ENCODE measurements around the gene POLR3E. TPM values are rescaled to one million over a fixed set of nuclear protein-coding genes. Genes with fewer than 3 reads are reported as not detected.
A peak's percentile ranks its signal among the peaks of the same experiment; 100 is the strongest.

The POLR3E gene
- total and polyA plus RNA-seq, 7 experiments from 2014 or later = 11.8 to 232 (median 107) TPM

- Mint-ChIP-seq H3K4me1 (peaks cover 0 to 7% (median 0%) of the 10 kb centered on the region in 7 donors), H3K27me3 (no peaks in the 10 kb centered on the region), H3K4me3 (no peak overlapping the region), H3K36me3 (peaks cover 12 to 38% (median 17%) of the 10 kb centered on the region in 5 donors), H3K27ac (peak overlapping the region in 4 of 9 donors; percentile 43 to 77 (median 53)), H3K9me3 (peaks cover 0 to 3% (median 0%) of the 10 kb centered on the region in 11 donors)
- no peak for DNase-seq
- no peaks in the 10 kb centered on the region for H3K27me3 ChIP-seq (ENCODE audit: control insufficient read depth in 2 of 2, insufficient read depth in 2 of 2, low read length in 2 of 2)
- H3K27ac ChIP-seq (ENCODE audit: low read depth, low read length) = no peak overlapping the region
- peaks cover 4 to 92% (median 24%) of the 10 kb centered on the region in 3 experiments for H3K36me3 ChIP-seq (ENCODE audit: control insufficient read depth in 2 of 3, insufficient read depth in 3 of 3, low read length in 3 of 3)
- no peaks in the 10 kb centered on the region for H3K9me3 ChIP-seq (ENCODE audit: control insufficient read depth in 2 of 3, low read length in 3 of 3)
- ChIA-PET CTCF (interaction anchor here (0.7 kb wide), 1 partner anchor 91 kb away, joined by 3 read pairs; no protein-coding TSS in a partner anchor), POLR2A (interaction anchor here (0.6 kb wide), 1 partner anchor 31 kb away, joined by 3 read pairs; no protein-coding TSS in a partner anchor)
- no peak overlapping the region for H3K4me3 ChIP-seq (ENCODE audit: low read length)
- no peak for ATAC-seq
- intact Hi-C loops (cut with micrococcal nuclease) = no loop called here
- no peaks in the 10 kb centered on the region for H3K4me1 ChIP-seq (ENCODE audit: control insufficient read depth in 2 of 2, insufficient read depth in 2 of 2, low read length in 2 of 2)
Observed at GRCh38 chr16:22312897-22313781, 15.9 kb downstream of the POLR3E start.

DNA sequence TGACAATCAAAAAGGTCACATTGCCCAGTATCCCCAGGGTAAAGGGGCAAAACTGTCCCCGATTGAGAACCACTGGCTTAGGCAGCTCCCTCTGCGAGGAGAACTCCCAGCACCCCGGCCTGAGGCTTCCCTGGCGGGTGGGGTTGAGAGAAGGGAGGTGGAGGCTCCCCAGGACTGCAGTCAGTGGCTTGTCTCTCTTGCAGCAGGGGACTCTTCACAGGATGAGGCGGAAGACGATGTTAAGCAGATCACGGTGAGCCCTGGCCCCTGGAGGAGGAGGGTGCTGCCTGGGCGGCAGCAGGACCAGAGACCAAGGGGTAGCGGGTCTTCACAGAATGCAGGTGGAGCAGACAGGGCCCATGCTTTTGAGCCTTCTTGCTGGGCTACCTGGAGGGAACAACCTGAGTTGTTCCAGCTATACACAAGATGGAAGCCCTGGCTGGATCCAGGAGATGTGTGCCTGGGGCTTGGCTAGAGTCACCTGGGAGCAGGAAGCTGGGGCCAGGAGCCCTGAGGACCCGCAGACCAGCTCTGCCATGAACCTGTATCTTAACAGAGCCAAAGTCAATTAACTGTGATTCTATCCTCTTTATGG, 16.8 kb downstream of the POLR3E start:
- CTCF ChIA-PET = no interaction called here
- H3K36me3 ChIP-seq (ENCODE audit: control insufficient read depth in 2 of 3, insufficient read depth in 3 of 3, low read length in 3 of 3) = peaks cover 4 to 91% (median 24%) of the 10 kb centered on the region in 3 experiments

GRCh38 chr16:22314661-22315626, 17.7 kb downstream of the POLR3E start:
- Histone ChIP-seq H3K4me1 (ENCODE audit: control insufficient read depth in 2 of 2, insufficient read depth in 2 of 2, low read length in 2 of 2) (no peaks in the 10 kb centered on the region), H3K4me3 (ENCODE audit: low read length) (no peak overlapping the region), H3K9me3 (ENCODE audit: control insufficient read depth in 2 of 3, low read length in 3 of 3) (no peaks in the 10 kb centered on the region), H3K27ac (ENCODE audit: low read depth, low read length) (no peak overlapping the region), H3K27me3 (ENCODE audit: control insufficient read depth in 2 of 2, insufficient read depth in 2 of 2, low read length in 2 of 2) (no peaks in the 10 kb centered on the region), H3K36me3 (ENCODE audit: control insufficient read depth in 2 of 3, insufficient read depth in 3 of 3, low read length in 3 of 3) (peaks cover 0 to 90% (median 15%) of the 10 kb centered on the region in 3 experiments)
- POLR2A ChIA-PET = interaction anchor here (0.7 kb wide), 1 partner anchor 9 kb away, joined by 3 read pairs; no protein-coding TSS in a partner anchor
- CTCF ChIA-PET = no interaction called here
- H3K36me3 Mint-ChIP-seq = peaks cover 15 to 44% (median 19%) of the 10 kb centered on the region in 5 donors
- H3K4me3 Mint-ChIP-seq = no peak overlapping the region
- DNase-seq (no peak), ATAC-seq (no peak)
- H3K27me3 Mint-ChIP-seq = no peaks in the 10 kb centered on the region
- peaks cover 0 to 7% (median 0%) of the 10 kb centered on the region in 7 donors for H3K4me1 Mint-ChIP-seq
- H3K9me3 Mint-ChIP-seq = peaks cover 0 to 2% (median 0%) of the 10 kb centered on the region in 11 donors
- H3K27ac Mint-ChIP-seq = peak overlapping the region in 2 of 9 donors; percentile 9 to 82
- intact Hi-C loops (cut with micrococcal nuclease) = no loop called here

More for the DNA sequence above, 16.8 kb downstream of the POLR3E start:
- ATAC-seq (no peak), DNase-seq (peak in 1 of 9 donors; percentile 17)
- Mint-ChIP-seq H3K4me3 (no peak overlapping the region), H3K36me3 (peaks cover 10 to 38% (median 15%) of the 10 kb centered on the region in 5 donors), H3K27ac (peak overlapping the region in 4 of 9 donors; percentile 41 to 82 (median 52)), H3K27me3 (no peaks in the 10 kb centered on the region), H3K4me1 (peaks cover 0 to 7% (median 0%) of the 10 kb centered on the region in 7 donors), H3K9me3 (peaks cover 0 to 2% (median 0%) of the 10 kb centered on the region in 11 donors)
- no peaks in the 10 kb centered on the region for H3K27me3 ChIP-seq (ENCODE audit: control insufficient read depth in 2 of 2, insufficient read depth in 2 of 2, low read length in 2 of 2)
- H3K4me3 ChIP-seq (ENCODE audit: low read length) = no peak overlapping the region
- no peaks in the 10 kb centered on the region for H3K4me1 ChIP-seq (ENCODE audit: control insufficient read depth in 2 of 2, insufficient read depth in 2 of 2, low read length in 2 of 2)
- H3K9me3 ChIP-seq (ENCODE audit: control insufficient read depth in 2 of 3, low read length in 3 of 3) = no peaks in the 10 kb centered on the region
- no peak overlapping the region for H3K27ac ChIP-seq (ENCODE audit: low read depth, low read length)
- POLR2A ChIA-PET = no interaction called here
- intact Hi-C loops (cut with micrococcal nuclease) = no loop called here

- peaks cover 0 to 2% (median 0%) of the 10 kb centered on the region in 11 donors for H3K9me3 Mint-ChIP-seq
- H3K27me3 ChIP-seq (ENCODE audit: control insufficient read depth in 2 of 2, insufficient read depth in 2 of 2, low read length in 2 of 2) = no peaks in the 10 kb centered on the region
- ATAC-seq (no peak), DNase-seq (peak in 1 of 9 donors; percentile 2)
- H3K27me3 Mint-ChIP-seq = no peaks in the 10 kb centered on the region
- no peak overlapping the region for H3K4me3 ChIP-seq (ENCODE audit: low read length)
- H3K27ac Mint-ChIP-seq = peak overlapping the region in 1 of 9 donors; percentile 31
- H3K36me3 ChIP-seq (ENCODE audit: control insufficient read depth in 2 of 3, insufficient read depth in 3 of 3, low read length in 3 of 3) = peaks cover 7 to 97% (median 12%) of the 10 kb centered on the region in 3 experiments
- CTCF ChIA-PET = no interaction called here
- no peaks in the 10 kb centered on the region for H3K4me1 ChIP-seq (ENCODE audit: control insufficient read depth in 2 of 2, insufficient read depth in 2 of 2, low read length in 2 of 2)
- H3K4me1 Mint-ChIP-seq = peaks cover 0 to 10% (median 2%) of the 10 kb centered on the region in 7 donors
- no peak overlapping the region for H3K4me3 Mint-ChIP-seq
- H3K9me3 ChIP-seq (ENCODE audit: control insufficient read depth in 2 of 3, low read length in 3 of 3) = no peaks in the 10 kb centered on the region
- peaks cover 15 to 49% (median 20%) of the 10 kb centered on the region in 5 donors for H3K36me3 Mint-ChIP-seq
- POLR2A ChIA-PET = no interaction called here
- intact Hi-C loops (cut with micrococcal nuclease) = no loop called here
- H3K27ac ChIP-seq (ENCODE audit: low read depth, low read length) = no peak overlapping the region
Observed at GRCh38 chr16:22315979-22316378, 18.8 kb downstream of the POLR3E start.

GRCh38 chr16:22316411-22316811, 19.2 kb downstream of the POLR3E start:
- H3K27me3 ChIP-seq (ENCODE audit: control insufficient read depth in 2 of 2, insufficient read depth in 2 of 2, low read length in 2 of 2) = no peaks in the 10 kb centered on the region
- H3K36me3 Mint-ChIP-seq = peaks cover 15 to 54% (median 24%) of the 10 kb centered on the region in 5 donors
- DNase-seq = peak in 1 of 9 donors; percentile 17
- H3K9me3 Mint-ChIP-seq = peaks cover 0 to 2% (median 0%) of the 10 kb centered on the region in 11 donors
- no peaks in the 10 kb centered on the region for H3K4me1 ChIP-seq (ENCODE audit: control insufficient read depth in 2 of 2, insufficient read depth in 2 of 2, low read length in 2 of 2)
- ChIA-PET POLR2A (no interaction called here), CTCF (no interaction called here)
- H3K4me1 Mint-ChIP-seq = peaks cover 0 to 14% (median 5%) of the 10 kb centered on the region in 7 donors
- H3K36me3 ChIP-seq (ENCODE audit: control insufficient read depth in 2 of 3, insufficient read depth in 3 of 3, low read length in 3 of 3) = peaks cover 8 to 96% (median 12%) of the 10 kb centered on the region in 3 experiments
- H3K4me3 ChIP-seq (ENCODE audit: low read length) = no peak overlapping the region
- intact Hi-C loops (cut with micrococcal nuclease) = no loop called here
- no peaks in the 10 kb centered on the region for H3K27me3 Mint-ChIP-seq
- H3K27ac Mint-ChIP-seq = no peak overlapping the region
- no peak for ATAC-seq
- H3K4me3 Mint-ChIP-seq = peak overlapping the region in 1 of 10 donors; percentile 37
- H3K27ac ChIP-seq (ENCODE audit: low read depth, low read length) = no peak overlapping the region
- no peaks in the 10 kb centered on the region for H3K9me3 ChIP-seq (ENCODE audit: control insufficient read depth in 2 of 3, low read length in 3 of 3)

Data from naive thymus-derived CD4-positive, alpha-beta T cell (primary cell).